GM21528 (cell line): ENCODE measurements around the gene CIPC.

Experiments used
- ATAC-seq: cut with Tn5 transposase; IDR thresholded peaks from one replicate; pipeline ENCODE4 v1.9.1; 2021; ENCODE audit warnings: mild to moderate bottlenecking, moderate library complexity; ENCODE audit not compliant: unreplicated experiment, low FRiP score

The CIPC gene

DNA sequence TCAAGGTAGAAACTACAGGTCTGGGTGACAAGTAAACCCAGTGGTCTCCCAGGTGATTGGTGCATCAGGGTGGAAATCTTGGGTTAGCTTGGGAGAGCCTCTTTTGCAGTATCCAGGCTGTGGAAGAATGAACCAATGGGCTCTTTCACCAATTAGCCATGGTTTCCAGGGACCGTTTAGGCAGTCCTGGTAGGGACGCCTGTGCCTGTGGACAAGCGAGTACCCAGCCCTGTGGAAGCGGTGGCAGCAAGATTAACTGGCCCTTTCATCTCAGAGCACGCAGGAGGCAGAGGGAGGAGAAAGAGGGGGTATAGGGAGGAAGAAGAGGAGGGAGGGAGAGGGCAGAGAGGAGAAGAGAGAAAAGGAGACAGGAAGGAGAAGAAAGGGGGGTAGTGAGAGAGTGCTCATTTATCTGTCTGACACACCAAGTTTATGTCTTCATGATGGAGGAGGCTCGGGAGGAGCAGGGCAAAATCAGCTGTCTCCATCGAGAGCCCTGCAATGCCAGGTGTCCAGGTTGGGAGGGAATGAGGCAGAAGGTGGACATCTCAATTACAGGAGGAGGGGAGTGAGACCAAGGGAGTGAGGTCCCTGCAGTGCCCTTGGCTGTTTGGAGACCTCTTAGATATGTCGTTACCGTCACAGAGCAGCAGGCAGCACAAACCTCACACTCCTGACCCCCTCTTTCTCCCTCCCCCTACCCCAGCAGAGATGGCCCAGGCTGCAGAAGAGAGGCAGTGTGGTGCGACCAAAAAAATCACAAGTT lies 48.1 kb downstream of the CIPC start:
- ATAC-seq, result no peak

- ATAC-seq, result no peak
These were observed 50.6 kb downstream of the CIPC start for GRCh38 chr14:77148510-77149231.

DNA sequence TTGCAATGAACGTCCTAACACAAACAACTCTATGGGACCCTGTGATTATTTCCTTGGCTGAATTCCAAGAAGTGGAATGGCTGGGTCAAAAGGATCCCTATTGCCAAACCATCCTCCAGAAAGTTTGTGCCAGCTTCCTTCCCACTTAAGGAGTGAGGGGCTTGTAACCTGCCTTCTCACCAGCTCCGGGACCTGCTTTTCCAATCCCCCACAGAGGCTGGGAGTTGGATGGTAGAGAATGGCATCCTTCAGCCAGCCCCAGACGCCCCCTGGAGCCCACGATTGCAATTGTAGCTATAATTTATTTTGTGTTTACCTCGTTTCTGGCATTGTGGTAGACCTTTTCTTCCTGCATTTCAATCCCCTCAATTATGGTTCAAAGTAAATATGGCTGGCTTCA lies 53.2 kb downstream of the CIPC start:
- no peak for ATAC-seq

- ATAC-seq, result no peak
These were observed 54.0 kb downstream of the CIPC start for GRCh38 chr14:77151918-77152588.

DNA sequence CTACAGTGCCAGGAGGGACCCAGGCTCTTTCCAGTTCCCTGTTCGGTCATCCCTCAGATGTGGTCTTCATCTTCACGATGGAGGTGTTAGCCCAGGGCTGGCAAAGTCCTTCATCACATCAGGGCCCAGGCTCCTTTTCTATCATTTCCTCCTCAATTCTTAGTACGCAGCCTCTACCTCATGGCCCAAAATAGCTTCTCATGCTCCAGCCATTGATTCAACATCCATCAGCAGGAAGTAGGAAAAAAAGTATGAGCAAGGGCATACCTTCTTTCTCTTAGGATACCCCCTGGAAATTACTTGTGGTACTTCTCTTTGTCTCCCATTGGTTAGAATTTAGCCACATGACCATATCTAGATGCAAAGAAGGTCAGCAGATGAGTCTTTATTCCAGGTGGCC lies 55.7 kb downstream of the CIPC start:
- no peak for ATAC-seq

DNA sequence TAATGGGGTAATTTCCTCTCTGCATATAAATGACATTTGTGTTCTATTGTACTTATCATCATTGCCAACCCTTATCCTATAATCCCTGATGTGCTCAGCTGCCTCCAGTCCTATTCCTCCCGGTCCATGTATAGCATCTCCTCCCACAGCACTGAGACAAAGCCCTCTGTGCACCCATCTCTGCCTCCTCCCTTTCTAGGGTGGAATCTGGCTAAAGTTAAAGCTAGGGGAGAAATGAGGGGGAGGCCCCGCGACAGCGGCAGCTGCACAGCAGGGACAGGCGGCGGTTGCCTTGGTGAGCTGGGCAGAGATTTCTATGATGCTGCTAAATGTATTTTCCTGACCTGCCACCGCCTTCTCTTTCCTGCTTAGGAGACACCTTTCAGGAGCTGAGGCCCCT lies 56.4 kb downstream of the CIPC start:
- no peak for ATAC-seq

DNA sequence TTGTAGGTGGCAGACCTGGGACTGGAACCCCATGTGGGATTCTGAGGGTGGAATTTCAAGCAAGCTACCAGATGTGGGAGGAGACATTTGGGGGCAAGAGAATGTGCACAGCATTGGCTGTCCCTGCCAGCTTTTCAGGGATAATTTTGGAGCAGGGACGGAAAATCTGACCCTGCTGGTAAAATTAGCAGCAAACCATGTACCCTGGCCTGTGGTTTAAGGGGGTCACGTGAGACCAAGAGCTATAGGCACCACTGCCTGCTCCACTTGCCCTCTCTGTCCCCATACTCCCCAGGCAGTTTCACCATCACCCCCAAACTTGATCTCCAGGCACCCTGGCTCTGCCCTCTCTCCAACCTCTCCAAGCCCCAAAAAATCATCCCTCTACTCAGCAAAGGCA lies 57.0 kb downstream of the CIPC start:
- no peak for ATAC-seq

GRCh38 chr14:77157740-77158139 lies 59.7 kb downstream of the CIPC start:
- no peak for ATAC-seq

- ATAC-seq, result no peak
These were observed 60.3 kb downstream of the CIPC start for GRCh38 chr14:77158175-77158881.

DNA sequence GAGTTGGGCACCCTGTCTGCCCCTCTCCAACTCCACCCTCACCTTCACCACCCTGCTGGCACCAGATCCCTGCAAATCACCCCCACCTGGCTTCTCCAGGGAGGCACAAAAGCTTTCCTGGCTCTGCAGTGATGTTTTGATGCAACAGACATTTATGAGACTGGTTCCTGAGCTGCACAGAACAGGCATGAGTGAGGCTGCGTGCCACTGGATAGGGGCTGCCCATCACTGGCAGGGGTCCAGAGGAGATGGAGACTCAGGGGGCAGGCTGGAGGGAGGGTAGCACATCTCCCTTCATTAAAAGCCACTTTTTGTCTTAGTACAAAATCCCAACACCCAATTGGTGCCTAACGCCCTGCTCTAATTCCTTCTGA lies 60.8 kb downstream of the CIPC start:
- ATAC-seq, result no peak

DNA sequence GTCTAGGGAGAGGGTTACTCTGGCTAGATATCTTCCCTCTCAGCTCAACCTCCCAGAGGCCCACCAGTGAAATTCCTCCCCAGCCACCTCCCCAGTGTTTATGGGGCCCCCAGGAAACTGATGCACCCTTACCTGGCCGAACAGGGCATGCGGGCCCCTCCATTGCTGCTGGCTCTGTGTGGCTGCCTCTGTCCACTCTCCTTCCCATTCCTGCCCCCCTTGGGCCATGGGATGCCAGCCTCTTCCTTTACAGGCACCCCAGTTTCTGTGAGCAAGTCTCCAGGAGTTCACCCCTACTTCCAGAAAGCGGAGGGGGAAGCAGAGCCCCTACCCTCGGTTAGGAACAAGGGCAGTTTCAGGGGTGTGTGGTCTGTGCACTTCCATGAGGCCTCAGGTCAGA lies 63.0 kb downstream of the CIPC start:
- ATAC-seq, result no peak
